Measurements from ENCODE around the gene UNC50. TPM values are rescaled to one million over a fixed set of nuclear protein-coding genes. Genes with fewer than 3 reads are reported as not detected.

Gene UNC50
- total and polyA plus RNA-seq, 2 donors (not counting 1 experiment from before 2014, with no cell fraction given): 27.2 to 38.8 TPM

GRCh38 chr2:98604547-98604946, 3.8 kb upstream of the UNC50 start:
- CTCF ChIA-PET: interaction anchor here (1.0 kb wide), 1 partner anchor 45 kb away, joined by 3 read pairs; no protein-coding TSS in a partner anchor

More at GRCh38 chr2:98604547-98604946, 3.8 kb upstream of the UNC50 start:
- H3K4me1 Mint-ChIP-seq: peaks cover 44% of the 10 kb centered on the region
- H3K27ac Mint-ChIP-seq: peak overlapping the region; percentile 10
- H3K9me3 Mint-ChIP-seq (ENCODE audit: insufficient read depth): no peaks in the 10 kb centered on the region
- no CpG with 5 or more reads among the region's 2 CpGs for WGBS (ENCODE audit: insufficient coverage)
- Histone ChIP-seq H2AFZ (ENCODE audit: insufficient read depth, low read depth, low read length, poor library complexity, severe bottlenecking) (no peak overlapping the region), H3K27ac (ENCODE audit: low read length in 2 of 2) (peak overlapping the region in 1 of 2 donors; percentile 10), H3K4me2 (replicated peaks; ENCODE audit: low read depth, low read length, poor library complexity, severe bottlenecking) (no peak overlapping the region), H3K4me3 (ENCODE audit: control extremely low read depth in 1 of 5, extremely low read depth in 1 of 5, insufficient read depth in 1 of 5, low read depth in 2 of 5, low read length in 4 of 5) (no peak overlapping the region), H4K20me1 (ENCODE audit: control insufficient read depth, insufficient read depth, low read length, poor library complexity, severe bottlenecking) (peaks cover 19% of the 10 kb centered on the region), H3K9me3 (ENCODE audit: control extremely low read depth in 1 of 3, control insufficient read depth in 2 of 3, insufficient read depth in 1 of 3, low read length in 2 of 3) (no peaks in the 10 kb centered on the region), H3K79me2 (ENCODE audit: control insufficient read depth, insufficient read depth, low read length) (peaks cover 36% of the 10 kb centered on the region), H3K4me1 (ENCODE audit: control insufficient read depth in 2 of 2, insufficient read depth in 2 of 2, low read length in 2 of 2) (peaks cover 22% of the 10 kb centered on the region in 2 donors), H3K9ac (ENCODE audit: low read length) (no peak overlapping the region), H3K36me3 (replicated peaks in 1 of 2; ENCODE audit: control extremely low read depth in 1 of 2, control insufficient read depth in 1 of 2, extremely low read depth in 1 of 2, insufficient read depth in 2 of 2, low read length in 1 of 2) (peaks cover 9 to 34% of the 10 kb centered on the region in 2 experiments), H3K27me3 (replicated peaks in 1 of 4; ENCODE audit: control extremely low read depth in 1 of 4, control insufficient read depth in 3 of 4, insufficient read depth in 4 of 4, low read length in 3 of 4) (no peaks in the 10 kb centered on the region)
- DNase-seq (no peak), ATAC-seq (ENCODE audit: low read depth) (no peak)
- H3K4me3 Mint-ChIP-seq: no peak overlapping the region
- TF ChIP-seq CTCF (IDR thresholded peaks at IDR 0.05): no peak
- no peak for TF ChIP-seq EZH2 (IDR thresholded peaks at IDR 0.05; ENCODE audit: borderline replicate concordance, insufficient read depth, low read depth, low read length, poor library complexity, severe bottlenecking)
- intact Hi-C loops (cut with micrococcal nuclease): loop anchor here (10.0 kb wide), 1 partner anchor 160 kb away; the partner anchor contains the start of gene INPP4A
- POLR2A ChIA-PET: no interaction called here
- H3K27me3 Mint-ChIP-seq: no peaks in the 10 kb centered on the region

Measured in B cell (primary cell).